Measurements from ENCODE around the gene BRAT1.

BRAT1 gene

GRCh38 chr7:2522780-2523433, 32.4 kb downstream of the BRAT1 start:
- DNase-seq = no peak

GRCh38 chr7:2521952-2522591, 33.3 kb downstream of the BRAT1 start:
- peak; percentile 66 to 70 for DNase-seq

- no peak for DNase-seq
These were observed 34.0 kb downstream of the BRAT1 start for GRCh38 chr7:2521341-2521745.

GRCh38 chr7:2520761-2521290, 34.5 kb downstream of the BRAT1 start:
- DNase-seq = no peak

GRCh38 chr7:2520131-2520760, 35.1 kb downstream of the BRAT1 start:
- DNase-seq = no peak

- peak; percentile 73 to 75 for DNase-seq
These were observed 36.0 kb downstream of the BRAT1 start, which contains the start of gene LFNG for GRCh38 chr7:2519119-2519930. Gene LFNG, plus strand, starts transcription at chr7:2519774. Its CDS starts 88 bp downstream, at chr7:2519862.

GRCh38 chr7:2518737-2519118, 36.6 kb downstream of the BRAT1 start:
- no peak for DNase-seq

GRCh38 chr7:2517678-2518507, 37.4 kb downstream of the BRAT1 start:
- DNase-seq = no peak

GRCh38 chr7:2517026-2517425, 38.3 kb downstream of the BRAT1 start:
- DNase-seq = no peak

GRCh38 chr7:2516194-2516555, 39.1 kb downstream of the BRAT1 start:
- no peak for DNase-seq

- DNase-seq = no peak
These were observed 39.7 kb downstream of the BRAT1 start for GRCh38 chr7:2515424-2516193.

- DNase-seq = no peak
These were observed 40.6 kb downstream of the BRAT1 start for GRCh38 chr7:2514473-2515423.

GRCh38 chr7:2513702-2514101, 41.6 kb downstream of the BRAT1 start:
- no peak for DNase-seq

GRCh38 chr7:2512713-2513112, 42.6 kb downstream of the BRAT1 start:
- DNase-seq = no peak

GRCh38 chr7:2512179-2512661, 43.1 kb downstream of the BRAT1 start:
- DNase-seq = no peak

- DNase-seq = no peak
These were observed 43.6 kb downstream of the BRAT1 start for GRCh38 chr7:2511769-2512168.

GRCh38 chr7:2510909-2511768, 44.2 kb downstream of the BRAT1 start:
- peak in 1 of 2 experiments; percentile 42 for DNase-seq

- no peak for DNase-seq
These were observed 45.1 kb downstream of the BRAT1 start for GRCh38 chr7:2510130-2510776.

Measured in activated CD4-positive, alpha-beta T cell treated with anti-CD3 and anti-CD28 coated beads, Interleukin-2, amount 50 U/mL, for 4 hours (primary cell).